Endothelial cell of umbilical vein (primary cell): Measurements from ENCODE around the gene FKBP2. TPM values are rescaled to one million over a fixed set of nuclear protein-coding genes. Genes with fewer than 3 reads are reported as not detected.

Experiments
- BruUV-seq: library from RNA; stranded (reverse); fragments of 400-500 nt; replicated peaks from 2 replicates; lab custom pipeline; 2021; lab: Mats Ljungman, UMichigan
- CTCF ChIA-PET: fragments of 300-600, 350-600 bp; sonication (Branson Sonifier 250); formaldehyde crosslinking; loops from one replicate; lab custom pipeline; 2021; ENCODE audit warnings: antibody characterized with exemption, inconsistent platforms; lab: Charles Lee
- POLR2A ChIA-PET: fragments of 300-600, 350-600 bp; sonication (Branson Sonifier 250); formaldehyde crosslinking; loops from one replicate; lab custom pipeline; 2021; ENCODE audit warnings: antibody characterized with exemption, inconsistent platforms; lab: Charles Lee
- DNase-seq: peaks from one replicate; pipeline ENCODE4 v3.0.0-alpha.2; 2011; ENCODE audit warnings: low read depth, low spot score
- FAIRE-seq: peaks from 2 replicates; lab custom pipeline; 2011; peaks lifted over from hg19 to GRCh38; lab: Jason Lieb, UNC
- H2AFZ ChIP-seq: 2 replicates; pipeline ENCODE4 v1.6.0; 2012; ENCODE audit warnings: low read depth, low read length, control low read depth, inconsistent platforms
- H3K27ac ChIP-seq: 2 replicates; pipeline ENCODE4 v1.5.1; 2011; ENCODE audit warnings: low read depth, mild to moderate bottlenecking, control low read depth, low read length, moderate library complexity; ENCODE audit not compliant: insufficient read depth
- H3K27me3 ChIP-seq, 2 experiments: 2 replicates each; pipeline versions ENCODE4 v1.6.0 to v1.6.1; 2011; ENCODE audit warnings: low read length in 2 of 2, mixed read lengths in 1 of 2; ENCODE audit not compliant: control insufficient read depth in 2 of 2, insufficient read depth in 2 of 2
- H3K36me3 ChIP-seq, 2 experiments: 2 replicates in 1 of 2; 3 replicates in 1 of 2; pipeline ENCODE4 v1.5.1; 2011; ENCODE audit warnings: low read length in 2 of 2, mild to moderate bottlenecking in 1 of 2, moderate library complexity in 1 of 2; ENCODE audit not compliant: control insufficient read depth in 2 of 2, insufficient read depth in 2 of 2; ENCODE audit errors: extremely low read depth in 1 of 2
- H3K4me1 ChIP-seq: 3 replicates; pipeline ENCODE4 v1.5.1; 2011; ENCODE audit warnings: mild to moderate bottlenecking, low read length; ENCODE audit not compliant: control insufficient read depth, insufficient read depth; ENCODE audit errors: extremely low read depth
- H3K4me2 ChIP-seq: 2 replicates; pipeline ENCODE4 v1.6.1; 2011; ENCODE audit warnings: low read length, control low read depth, mixed read lengths; ENCODE audit not compliant: insufficient read depth
- H3K4me3 ChIP-seq, 3 experiments: fragments of 200-600 bp in 1 of 3; sonication (generic), shearing (Covaris generic) in 1 of 3; replicated peaks in 1 of 3; 2 replicates each; pipeline ENCODE4 v1.5.1; 2011 to 2016; ENCODE audit warnings: control low read depth in 3 of 3, low read length in 3 of 3, mild to moderate bottlenecking in 2 of 3, inconsistent platforms in 1 of 3, low read depth in 1 of 3, moderate library complexity in 1 of 3; ENCODE audit not compliant: insufficient read depth in 1 of 3
- H3K79me2 ChIP-seq: 2 replicates; pipeline ENCODE4 v1.6.0; 2012; ENCODE audit warnings: low read length, inconsistent platforms; ENCODE audit not compliant: control insufficient read depth, insufficient read depth
- H3K9ac ChIP-seq: replicated peaks from 2 replicates; pipeline ENCODE3; 2011; ENCODE audit warnings: low read length, control low read depth; ENCODE audit not compliant: insufficient read depth; ENCODE audit errors: extremely low read depth
- H3K9me1 ChIP-seq: replicated peaks from 3 replicates; pipeline ENCODE4 v1.6.0; 2011; ENCODE audit warnings: mild to moderate bottlenecking, low read length; ENCODE audit not compliant: control insufficient read depth, insufficient read depth; ENCODE audit errors: extremely low read depth
- H3K9me3 ChIP-seq: replicated peaks from 2 replicates; pipeline ENCODE4 v1.5.1; 2012; ENCODE audit warnings: low read length, inconsistent platforms; ENCODE audit not compliant: control insufficient read depth, insufficient read depth
- H4K20me1 ChIP-seq: replicated peaks from 2 replicates; pipeline ENCODE3; 2011; ENCODE audit warnings: mild to moderate bottlenecking, low read length; ENCODE audit not compliant: control insufficient read depth, insufficient read depth; ENCODE audit errors: extremely low read depth
- EZH2 ChIP-seq: IDR thresholded peaks from 2 replicates; pipeline ENCODE4 v1.6.1; 2012; ENCODE audit warnings: borderline replicate concordance, low read depth, mild to moderate bottlenecking, moderate library complexity, low read length, inconsistent platforms; ENCODE audit not compliant: severe bottlenecking
- FOS ChIP-seq: IDR thresholded peaks from 2 replicates; pipeline ENCODE4 v1.6.1; 2011; ENCODE audit warnings: mild to moderate bottlenecking, low read length, moderate library complexity, borderline replicate concordance; ENCODE audit not compliant: insufficient read depth
- GATA2 ChIP-seq: IDR thresholded peaks from 2 replicates; pipeline ENCODE4 v1.7.0; 2011; ENCODE audit warnings: low read depth, mild to moderate bottlenecking, moderate library complexity, mixed read lengths, low read length; ENCODE audit not compliant: insufficient read length, insufficient read depth
- JUN ChIP-seq: IDR thresholded peaks from 2 replicates; pipeline ENCODE4 v1.6.1; 2011; ENCODE audit warnings: borderline replicate concordance, low read depth; ENCODE audit not compliant: insufficient read length, insufficient read depth
- MAX ChIP-seq: IDR thresholded peaks from 2 replicates; pipeline ENCODE4 v1.6.1; 2011; ENCODE audit not compliant: insufficient read depth, insufficient read length
- MYC ChIP-seq: IDR thresholded peaks from one replicate; pipeline ENCODE4 v1.6.1; 2011; ENCODE audit warnings: mild to moderate bottlenecking, low read depth, low read length
- POLR2A ChIP-seq: IDR thresholded peaks from 2 replicates; pipeline ENCODE4 v1.6.1; 2012; ENCODE audit warnings: low read depth, mild to moderate bottlenecking, control low read depth, low read length
- POLR2AphosphoS5 ChIP-seq: IDR thresholded peaks from 2 replicates; pipeline ENCODE4 v1.6.1; 2012; ENCODE audit warnings: low read depth, mild to moderate bottlenecking, control low read depth, low read length, moderate library complexity; ENCODE audit not compliant: insufficient read depth
- dilution Hi-C: fragments of 300-500 bp; cut with MboI; formaldehyde crosslinking; loops from one replicate; pipeline ENCODE4 v1.15.0; 2019; ENCODE audit warnings: low sequenced_read_pairs; ENCODE audit not compliant: extremely low pct_ligation_motif_present
- intact Hi-C: fragments of 100-400 bp; cut with micrococcal nuclease; formaldehyde crosslinking; loops from one replicate; pipeline ENCODE4 v1.10.0; 2022
- polyA plus RNA-seq, 4 experiments: library from polyadenylated mRNA; depleted of rRNA in 3 of 4; stranded (reverse) in 3 of 4; unstranded in 1 of 4; fragments of >200 nt; gene quantifications; 2 replicates each; pipeline versions ENCODE4 v1.2.1 to v1.2.3, GENCODE V29; 2011 to 2012; ENCODE audit warnings: missing spikeins in 1 of 4
- total RNA-seq: library from RNA; stranded (reverse); gene quantifications from 2 replicates; pipeline ENCODE4 v1.2.3, GENCODE V29; 2021
- TF ChIP-seq, protein P1 (sequence below), 2 donors: IDR thresholded peaks; 1 replicate in 1 of 2; 2 replicates in 1 of 2; pipeline ENCODE4 v1.5.1; 2011; ENCODE audit warnings: low read length in 2 of 2, mild to moderate bottlenecking in 2 of 2, moderate library complexity in 2 of 2, control low read depth in 1 of 2, inconsistent platforms in 1 of 2, low read depth in 1 of 2; ENCODE audit not compliant: insufficient read depth in 1 of 2; ENCODE audit errors: extremely low read depth in 1 of 2

FKBP2 gene
- total and polyA plus RNA-seq, 2 donors (not counting 3 experiments of a cell fraction or from before 2014, with no cell fraction given) = 48.5 to 74.4 TPM

GRCh38 chr11:64261556-64262080 is 20.7 kb downstream of the FKBP2 start:
- Histone ChIP-seq H3K4me2 (no peak overlapping the region), H3K4me1 (peaks cover 22% of the 10 kb centered on the region), H3K9me3 (no peaks in the 10 kb centered on the region), H3K9me1 (no peaks in the 10 kb centered on the region), H3K27me3 (no peaks in the 10 kb centered on the region), H4K20me1 (no peaks in the 10 kb centered on the region), H3K79me2 (no peaks in the 10 kb centered on the region), H3K4me3 (no peak overlapping the region), H3K9ac (no peak overlapping the region), H2AFZ (no peak overlapping the region), H3K36me3 (peaks cover 18 to 41% of the 10 kb centered on the region in 2 experiments), H3K27ac (no peak overlapping the region)
- dilution Hi-C loops (no loop called here), intact Hi-C loops (no loop called here)
- no peak for FAIRE-seq
- DNase-seq = no peak
- ChIA-PET CTCF (interaction anchor here (1.0 kb wide), 1 partner anchor 16 kb away, joined by 3 read pairs; no protein-coding TSS in a partner anchor), POLR2A (no interaction called here)
- no TSS peak for BruUV-seq
- TF ChIP-seq POLR2A (no peak), MYC (no peak), JUN (no peak), GATA2 (no peak), MAX (no peak), FOS (no peak), POLR2AphosphoS5 (no peak), EZH2 (no peak)
- TF ChIP-seq, protein P1, sequence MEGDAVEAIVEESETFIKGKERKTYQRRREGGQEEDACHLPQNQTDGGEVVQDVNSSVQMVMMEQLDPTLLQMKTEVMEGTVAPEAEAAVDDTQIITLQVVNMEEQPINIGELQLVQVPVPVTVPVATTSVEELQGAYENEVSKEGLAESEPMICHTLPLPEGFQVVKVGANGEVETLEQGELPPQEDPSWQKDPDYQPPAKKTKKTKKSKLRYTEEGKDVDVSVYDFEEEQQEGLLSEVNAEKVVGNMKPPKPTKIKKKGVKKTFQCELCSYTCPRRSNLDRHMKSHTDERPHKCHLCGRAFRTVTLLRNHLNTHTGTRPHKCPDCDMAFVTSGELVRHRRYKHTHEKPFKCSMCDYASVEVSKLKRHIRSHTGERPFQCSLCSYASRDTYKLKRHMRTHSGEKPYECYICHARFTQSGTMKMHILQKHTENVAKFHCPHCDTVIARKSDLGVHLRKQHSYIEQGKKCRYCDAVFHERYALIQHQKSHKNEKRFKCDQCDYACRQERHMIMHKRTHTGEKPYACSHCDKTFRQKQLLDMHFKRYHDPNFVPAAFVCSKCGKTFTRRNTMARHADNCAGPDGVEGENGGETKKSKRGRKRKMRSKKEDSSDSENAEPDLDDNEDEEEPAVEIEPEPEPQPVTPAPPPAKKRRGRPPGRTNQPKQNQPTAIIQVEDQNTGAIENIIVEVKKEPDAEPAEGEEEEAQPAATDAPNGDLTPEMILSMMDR (IDR thresholded peaks at IDR 0.05; ENCODE audit: extremely low read depth in 1 of 2, insufficient read depth in 1 of 2, low read depth in 1 of 2, low read length in 2 of 2) = no peak
